ENCODE results near the gene TGFA. TPM values are rescaled to one million over a fixed set of nuclear protein-coding genes. Genes with fewer than 3 reads are reported as not detected.

TGFA gene
- polyA plus RNA-seq, 1 donor, result 0.57 TPM

GRCh38 chr2:70412294-70413070 is 141.1 kb downstream of the TGFA start:
- no peak for DNase-seq

DNA sequence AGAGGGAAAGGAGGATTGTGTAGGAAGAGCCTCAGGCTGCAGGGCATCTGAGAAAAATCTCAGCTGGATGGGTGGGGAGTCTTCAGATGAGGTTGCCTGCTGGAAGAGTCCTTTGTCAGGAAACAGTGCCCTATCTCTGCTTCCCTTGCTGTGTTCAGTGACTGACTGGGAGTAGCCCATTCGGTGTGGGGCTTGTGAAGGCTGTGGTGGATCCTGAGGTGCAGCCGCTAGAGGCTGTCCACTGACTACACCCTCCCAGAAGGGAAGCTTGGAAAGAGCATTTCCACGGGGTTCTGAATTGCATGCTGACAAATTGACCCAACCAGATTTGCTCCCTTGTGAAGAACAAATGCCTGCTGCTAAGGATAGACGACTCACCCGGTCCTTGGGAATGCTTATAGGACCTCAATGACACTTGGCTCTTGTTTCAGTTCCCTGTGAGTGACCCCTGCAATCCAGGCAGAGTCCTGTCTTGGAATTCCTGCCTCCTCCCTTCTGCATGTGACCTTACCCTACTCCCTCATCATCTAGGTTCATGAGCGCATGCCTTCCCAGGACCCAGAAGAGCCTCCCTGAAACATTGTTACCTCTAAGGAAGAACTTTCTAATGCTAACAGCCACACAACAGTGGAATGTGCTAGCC is 142.0 kb downstream of the TGFA start:
- no peak for DNase-seq

DNA sequence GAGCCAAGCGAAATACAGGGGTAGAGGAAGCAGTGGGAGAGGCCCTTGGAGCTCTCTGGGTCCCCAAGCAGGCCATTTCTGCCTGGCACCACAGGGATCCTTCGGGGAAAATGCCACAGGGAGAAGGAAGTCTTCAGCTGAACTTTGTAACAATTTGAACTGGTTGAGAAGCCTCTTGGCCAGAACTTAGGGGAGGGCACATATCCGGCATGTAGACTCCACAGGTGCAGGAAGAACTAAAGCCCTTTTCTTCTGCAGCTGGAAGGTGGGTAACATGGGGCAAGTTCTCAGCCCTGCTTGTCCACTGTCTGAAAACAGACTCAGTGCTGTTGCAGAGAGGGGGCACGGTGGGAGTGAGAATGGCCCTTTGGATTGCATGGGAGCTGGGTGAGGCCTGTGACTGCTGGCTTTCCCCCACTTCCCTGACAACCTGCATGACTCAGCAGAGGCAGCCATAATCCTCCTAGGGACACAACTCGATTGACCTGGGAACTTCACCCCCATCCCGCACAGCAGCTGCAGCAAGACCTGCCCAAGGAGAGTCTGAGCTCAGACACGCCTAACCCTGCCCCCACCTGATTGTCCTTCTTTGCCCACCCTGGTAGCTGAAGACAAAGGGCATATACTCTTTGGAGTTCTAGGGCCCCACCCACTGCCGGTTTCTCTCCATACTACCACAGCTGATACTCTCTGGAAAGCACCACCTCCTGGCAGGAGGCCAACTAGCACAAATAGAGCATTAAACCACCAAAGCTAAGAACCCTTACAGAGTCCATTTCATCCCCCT is 150.2 kb downstream of the TGFA start:
- DNase-seq, result no peak

DNA sequence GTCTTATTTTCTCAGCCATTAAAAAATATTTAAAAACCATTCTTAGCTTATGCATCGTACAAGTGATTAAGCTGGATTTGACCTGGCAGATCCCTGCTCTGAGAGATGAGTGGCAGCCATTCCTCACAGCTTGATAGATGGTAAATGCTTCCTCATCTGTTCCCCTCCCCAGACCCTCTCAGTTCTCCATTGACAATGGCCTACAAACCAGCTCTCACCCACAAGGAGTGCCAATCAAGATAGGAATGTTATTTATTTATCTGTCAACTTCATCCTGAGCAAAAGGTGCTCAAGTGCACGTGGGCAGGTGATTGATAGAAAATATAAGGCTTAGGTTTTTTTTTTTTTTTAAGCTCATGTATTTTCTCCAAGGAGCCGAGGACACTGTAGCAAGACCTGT is 153.1 kb downstream of the TGFA start:
- DNase-seq, result no peak

DNA sequence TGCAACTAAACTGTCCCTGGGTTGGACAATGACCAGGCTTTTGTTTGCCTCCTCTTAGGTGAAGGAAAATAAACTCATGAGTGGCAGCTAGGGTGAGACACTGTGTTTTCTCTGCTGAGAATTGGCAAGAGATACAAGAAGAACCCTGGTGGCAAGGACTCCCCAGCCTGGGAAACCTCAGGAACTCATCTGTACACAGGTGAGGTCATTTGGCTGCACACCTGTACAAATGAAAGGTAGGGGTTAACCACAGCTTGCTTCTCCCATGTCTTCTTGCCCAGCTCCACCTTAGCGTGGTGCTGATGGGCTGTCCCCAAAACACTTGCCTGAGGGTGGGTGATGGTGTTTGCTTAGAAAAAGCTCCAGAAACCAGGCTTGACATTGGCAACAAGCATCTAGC is 154.6 kb downstream of the TGFA start:
- DNase-seq, result no peak

Other genes with a start within 250 kb of the TGFA start
- gene ADD2, start 214.4 kb upstream of the TGFA start, polyA plus RNA-seq (ENCODE audit: insufficient read length), result 3.0 TPM
- gene FIGLA, start 236.8 kb upstream of the TGFA start, polyA plus RNA-seq (ENCODE audit: insufficient read length), result not detected

All from hindlimb muscle (tissue), 1 donor.